K562 (cell line): ENCODE measurements around the gene KIT. TPM values are rescaled to one million over a fixed set of nuclear protein-coding genes. Genes with fewer than 3 reads are reported as not detected.

Experiments used
- ATAC-seq: fragments of 200-7000 bp; cut with Tn5 transposase; 3 replicates; pipeline ENCODE4 v1.9.1; 2020; ENCODE audit warnings: moderate library complexity
- BruUV-seq: library from RNA; stranded (reverse); fragments of 400-500 nt; replicated peaks from 2 replicates; lab custom pipeline; 2021; lab: Mats Ljungman, UMichigan
- CTCF ChIA-PET: fragments of 300-600 bp; formaldehyde crosslinking; extraction: SDS; loops from one replicate; lab custom pipeline; 2021; ENCODE audit warnings: low intra/inter-chr PET ratio; lab: Yijun Ruan, JAX
- POLR2A ChIA-PET: fragments of 300-600, 350-650 bp; sonication (Branson Sonifier 250); formaldehyde crosslinking; extraction: SDS; loops from one replicate; lab custom pipeline; 2021; ENCODE audit warnings: antibody characterized with exemption, inconsistent platforms; lab: Yijun Ruan, JAX
- DNase-seq, 4 experiments: peaks; one replicate each; pipeline versions ENCODE4 v3.0.0 to v3.0.0-alpha.2; 2011 to 2018; ENCODE audit warnings: low spot score in 3 of 4, mixed read lengths in 3 of 4; ENCODE audit errors: extremely low read depth in 1 of 4
- FAIRE-seq: peaks from 2 replicates; lab custom pipeline; 2011; peaks lifted over from hg19 to GRCh38; lab: Jason Lieb, UNC
- H2AFZ ChIP-seq: 2 replicates; pipeline ENCODE4 v1.6.0; 2011; ENCODE audit warnings: low read depth, low read length, control low read depth, inconsistent platforms
- H3K27ac ChIP-seq: fragments of 200-600 bp; 3 replicates; pipeline ENCODE4 v1.8.0; 2011; ENCODE audit warnings: low read depth, mild to moderate bottlenecking, control low read depth, inconsistent platforms, low read length, moderate library complexity, mixed read lengths; ENCODE audit errors: extremely low read depth
- H3K27me3 ChIP-seq, 2 experiments: fragments of 300-600 bp in 1 of 2; 2 replicates in 1 of 2; 3 replicates in 1 of 2; pipeline versions ENCODE4 v1.6.0 to v1.8.0; 2011; ENCODE audit warnings: inconsistent platforms in 2 of 2, low read length in 2 of 2, mild to moderate bottlenecking in 1 of 2, mixed read lengths in 1 of 2, moderate library complexity in 1 of 2; ENCODE audit not compliant: control insufficient read depth in 2 of 2, insufficient read depth in 2 of 2
- H3K36me3 ChIP-seq: fragments of 300-600 bp; 3 replicates; pipeline ENCODE4 v1.8.0; 2011; ENCODE audit warnings: mild to moderate bottlenecking, low read length, inconsistent platforms; ENCODE audit not compliant: control insufficient read depth, insufficient read depth
- H3K4me1 ChIP-seq, 2 experiments: fragments of 200-600 bp in 1 of 2; replicated peaks in 1 of 2; 2 replicates in 1 of 2; 3 replicates in 1 of 2; pipeline versions ENCODE4 v1.5.1 to v1.8.0; 2011; ENCODE audit warnings: inconsistent platforms in 2 of 2, low read length in 2 of 2, mild to moderate bottlenecking in 1 of 2, mixed read lengths in 1 of 2, moderate library complexity in 1 of 2; ENCODE audit not compliant: control insufficient read depth in 2 of 2, insufficient read depth in 2 of 2
- H3K4me2 ChIP-seq: 2 replicates; pipeline ENCODE4 v1.6.1; 2011; ENCODE audit warnings: low read length, control low read depth, inconsistent platforms, mixed read lengths; ENCODE audit not compliant: insufficient read depth
- H3K4me3 ChIP-seq: fragments of 200-600 bp; sonication (generic), shearing (Covaris generic); 2 replicates; pipeline ENCODE4 v1.5.1; 2016; ENCODE audit warnings: control low read depth, inconsistent platforms
- H3K79me2 ChIP-seq: fragments of 200-600 bp; 3 replicates; pipeline ENCODE4 v1.8.0; 2011; ENCODE audit warnings: low read length, inconsistent platforms; ENCODE audit not compliant: control insufficient read depth, insufficient read depth
- H3K9ac ChIP-seq, 2 experiments: 2 replicates each; pipeline versions ENCODE4 v1.6.0 to v1.6.1; 2011; ENCODE audit warnings: low read depth in 2 of 2, low read length in 2 of 2, control low read depth in 1 of 2, inconsistent platforms in 1 of 2, mild to moderate bottlenecking in 1 of 2, mixed read lengths in 1 of 2; ENCODE audit not compliant: insufficient read depth in 1 of 2
- H3K9me1 ChIP-seq: one replicate; pipeline ENCODE4 v1.6.0; 2011; ENCODE audit warnings: inconsistent platforms, mild to moderate bottlenecking, low read length, moderate library complexity; ENCODE audit not compliant: control insufficient read depth, insufficient read depth
- H3K9me3 ChIP-seq: replicated peaks from 2 replicates; pipeline ENCODE4 v1.5.1; 2011; ENCODE audit warnings: low read depth, low read length, inconsistent platforms; ENCODE audit not compliant: control insufficient read depth, insufficient read depth
- H4K20me1 ChIP-seq: replicated peaks from 2 replicates; pipeline ENCODE4 v1.6.1; 2011; ENCODE audit warnings: low read length, inconsistent platforms, mixed read lengths; ENCODE audit not compliant: control insufficient read depth, insufficient read depth
- ASH1L ChIP-seq: fragments of 450-650 bp; IDR thresholded peaks from 2 replicates; pipeline ENCODE4 v1.6.1; 2018; ENCODE audit warnings: borderline replicate concordance, mild to moderate bottlenecking, low read depth; ENCODE audit not compliant: partially characterized antibody
- ETV1 ChIP-seq: fragments of 450-650 bp; conservative IDR thresholded peaks from 2 replicates; pipeline ENCODE4 v1.6.1; 2016; ENCODE audit warnings: missing genetic modification characterization, control low read depth, low read depth, missing compliant biosample characterization
- MXI1 ChIP-seq: IDR thresholded peaks from 2 replicates; pipeline ENCODE4 v1.6.1; 2011; ENCODE audit warnings: low read depth, mild to moderate bottlenecking, improper control_type of control experiment, low read length
- SPI1 ChIP-seq: IDR thresholded peaks from 2 replicates; pipeline ENCODE4 v1.6.1; 2011; ENCODE audit warnings: low read depth, low read length, control low read depth, borderline replicate concordance
- SRSF9 ChIP-seq: fragments of 200-400 bp; formaldehyde crosslinking; IDR thresholded peaks from 2 replicates; pipeline ENCODE4 v1.6.1; 2017; ENCODE audit warnings: low read depth, low read length, borderline replicate concordance
- ZNF24 ChIP-seq: fragments of 450-650 bp; IDR thresholded peaks from 2 replicates; pipeline ENCODE4 v1.6.1; 2016
- ZNF444 ChIP-seq: fragments of 250-450 bp; sonication (Bioruptor Pico); IDR thresholded peaks from 2 replicates; pipeline ENCODE4 v1.4.0; 2020; ENCODE audit warnings: mild to moderate bottlenecking, moderate library complexity
- WGBS: fragments of 100-300 bp; shearing (Covaris generic); methylation state at CpG from one replicate; pipeline ENCODE4 v1.1.6; 2016; ENCODE audit warnings: low coverage, mixed read lengths; ENCODE audit not compliant: insufficient coverage; ENCODE audit errors: missing lambda C conversion rate; 5-methylcytosine and 5-hydroxymethylcytosine counted together
- in situ Hi-C: fragments of 300-500 bp; cut with MboI; formaldehyde crosslinking; loops from 4 replicates; pipeline ENCODE4 v1.15.0; 2018; ENCODE audit warnings: inconsistent platforms, mixed read lengths
- intact Hi-C: fragments of 100-400 bp; cut with micrococcal nuclease; formaldehyde crosslinking; loops from 2 replicates; pipeline ENCODE4 v1.14.2; 2022
- polyA plus RNA-seq, 8 experiments: library from polyadenylated mRNA; depleted of rRNA in 4 of 8; stranded (reverse) in 5 of 8; unstranded in 3 of 8; fragments of >200 nt; fragmentation: Nextera tagmentation in 2 of 8; fragmentation: Illumina TruSeq in 1 of 8; extraction: Ambion mirVana in 2 of 8; extraction: Trizol in 1 of 8; gene quantifications; 2 replicates each; pipeline versions ENCODE4 v1.2.1 to v1.2.3, GENCODE V29; 2011 to 2014; ENCODE audit warnings: inconsistent platforms in 1 of 8, missing spikeins in 1 of 8
- total RNA-seq, 7 experiments: library from RNA; depleted of rRNA in 6 of 7; stranded (reverse); fragments of >200 nt in 6 of 7; fragmentation: Illumina TruSeq in 2 of 7; extraction: Trizol in 2 of 7; gene quantifications; 2 replicates each; pipeline versions ENCODE4 v1.2.1 to v1.2.3, GENCODE V29; 2011 to 2021; ENCODE audit warnings: low replicate concordance in 1 of 7
- TF ChIP-seq, protein P1 (sequence below): fragments of 450-650 bp; IDR thresholded peaks from 2 replicates; pipeline ENCODE4 v1.6.1; 2016; ENCODE audit warnings: mild to moderate bottlenecking, moderate library complexity
- TF ChIP-seq, protein P2 (sequence below): sonication (generic); formaldehyde crosslinking; IDR thresholded peaks from 2 replicates; pipeline ENCODE4 v1.8.1; 2023; ENCODE audit warnings: mild to moderate bottlenecking, missing genetic modification reagents

KIT gene
- total and polyA plus RNA-seq, 9 of the 15 experiments (the other 6 are each of a cell fraction or from before 2014, with no cell fraction given) = 0.27 to 5.6 (median 0.57) TPM

DNA sequence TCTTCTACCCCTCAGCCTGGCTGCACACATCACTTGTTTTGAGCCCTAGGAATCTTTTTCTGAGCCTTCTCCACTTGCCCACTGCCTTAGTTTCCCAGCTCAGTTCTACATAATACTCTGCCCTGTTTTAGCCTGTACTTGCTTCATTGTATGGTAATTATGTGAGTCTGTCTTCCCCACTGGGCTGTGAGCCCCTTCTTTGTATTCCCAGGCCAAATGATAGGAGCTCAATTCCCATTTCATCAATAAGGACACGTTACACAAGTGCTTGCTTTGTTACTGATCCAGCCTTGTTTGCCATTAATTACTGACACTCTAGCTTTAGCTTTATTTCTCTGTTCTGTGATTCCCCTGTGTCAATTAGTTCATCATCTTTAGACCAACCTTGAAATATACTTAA is 28.1 kb downstream of the KIT start:
- ChIA-PET CTCF (no interaction called here), POLR2A (interaction anchor here (0.6 to 1.3 kb wide), 3 partner anchors 10 to 281 kb away, joined by 3 read pairs; no protein-coding TSS in a partner anchor)
- ATAC-seq (no peak), FAIRE-seq (no peak), DNase-seq (no peak)
- H3K9me1 ChIP-seq = no peaks in the 10 kb centered on the region
- 6% methylated on average over 1 of the region's 1 CpG for WGBS
- no peak overlapping the region for H2AFZ ChIP-seq
- no peaks in the 10 kb centered on the region for H4K20me1 ChIP-seq
- H3K4me3 ChIP-seq = no peak overlapping the region
- no peak overlapping the region for H3K4me2 ChIP-seq
- H3K4me1 ChIP-seq = no peaks in the 10 kb centered on the region
- H3K27me3 ChIP-seq = no peaks in the 10 kb centered on the region; a peak in 1 of 5 replicates
- TF ChIP-seq MXI1 (no peak), ZNF444 (CRISPR knock-in tag) (no peak), ASH1L (no peak), ETV1 (tag) (no peak), ZNF24 (no peak), SRSF9 (no peak), SPI1 (no peak)
- TF ChIP-seq, protein P1, sequence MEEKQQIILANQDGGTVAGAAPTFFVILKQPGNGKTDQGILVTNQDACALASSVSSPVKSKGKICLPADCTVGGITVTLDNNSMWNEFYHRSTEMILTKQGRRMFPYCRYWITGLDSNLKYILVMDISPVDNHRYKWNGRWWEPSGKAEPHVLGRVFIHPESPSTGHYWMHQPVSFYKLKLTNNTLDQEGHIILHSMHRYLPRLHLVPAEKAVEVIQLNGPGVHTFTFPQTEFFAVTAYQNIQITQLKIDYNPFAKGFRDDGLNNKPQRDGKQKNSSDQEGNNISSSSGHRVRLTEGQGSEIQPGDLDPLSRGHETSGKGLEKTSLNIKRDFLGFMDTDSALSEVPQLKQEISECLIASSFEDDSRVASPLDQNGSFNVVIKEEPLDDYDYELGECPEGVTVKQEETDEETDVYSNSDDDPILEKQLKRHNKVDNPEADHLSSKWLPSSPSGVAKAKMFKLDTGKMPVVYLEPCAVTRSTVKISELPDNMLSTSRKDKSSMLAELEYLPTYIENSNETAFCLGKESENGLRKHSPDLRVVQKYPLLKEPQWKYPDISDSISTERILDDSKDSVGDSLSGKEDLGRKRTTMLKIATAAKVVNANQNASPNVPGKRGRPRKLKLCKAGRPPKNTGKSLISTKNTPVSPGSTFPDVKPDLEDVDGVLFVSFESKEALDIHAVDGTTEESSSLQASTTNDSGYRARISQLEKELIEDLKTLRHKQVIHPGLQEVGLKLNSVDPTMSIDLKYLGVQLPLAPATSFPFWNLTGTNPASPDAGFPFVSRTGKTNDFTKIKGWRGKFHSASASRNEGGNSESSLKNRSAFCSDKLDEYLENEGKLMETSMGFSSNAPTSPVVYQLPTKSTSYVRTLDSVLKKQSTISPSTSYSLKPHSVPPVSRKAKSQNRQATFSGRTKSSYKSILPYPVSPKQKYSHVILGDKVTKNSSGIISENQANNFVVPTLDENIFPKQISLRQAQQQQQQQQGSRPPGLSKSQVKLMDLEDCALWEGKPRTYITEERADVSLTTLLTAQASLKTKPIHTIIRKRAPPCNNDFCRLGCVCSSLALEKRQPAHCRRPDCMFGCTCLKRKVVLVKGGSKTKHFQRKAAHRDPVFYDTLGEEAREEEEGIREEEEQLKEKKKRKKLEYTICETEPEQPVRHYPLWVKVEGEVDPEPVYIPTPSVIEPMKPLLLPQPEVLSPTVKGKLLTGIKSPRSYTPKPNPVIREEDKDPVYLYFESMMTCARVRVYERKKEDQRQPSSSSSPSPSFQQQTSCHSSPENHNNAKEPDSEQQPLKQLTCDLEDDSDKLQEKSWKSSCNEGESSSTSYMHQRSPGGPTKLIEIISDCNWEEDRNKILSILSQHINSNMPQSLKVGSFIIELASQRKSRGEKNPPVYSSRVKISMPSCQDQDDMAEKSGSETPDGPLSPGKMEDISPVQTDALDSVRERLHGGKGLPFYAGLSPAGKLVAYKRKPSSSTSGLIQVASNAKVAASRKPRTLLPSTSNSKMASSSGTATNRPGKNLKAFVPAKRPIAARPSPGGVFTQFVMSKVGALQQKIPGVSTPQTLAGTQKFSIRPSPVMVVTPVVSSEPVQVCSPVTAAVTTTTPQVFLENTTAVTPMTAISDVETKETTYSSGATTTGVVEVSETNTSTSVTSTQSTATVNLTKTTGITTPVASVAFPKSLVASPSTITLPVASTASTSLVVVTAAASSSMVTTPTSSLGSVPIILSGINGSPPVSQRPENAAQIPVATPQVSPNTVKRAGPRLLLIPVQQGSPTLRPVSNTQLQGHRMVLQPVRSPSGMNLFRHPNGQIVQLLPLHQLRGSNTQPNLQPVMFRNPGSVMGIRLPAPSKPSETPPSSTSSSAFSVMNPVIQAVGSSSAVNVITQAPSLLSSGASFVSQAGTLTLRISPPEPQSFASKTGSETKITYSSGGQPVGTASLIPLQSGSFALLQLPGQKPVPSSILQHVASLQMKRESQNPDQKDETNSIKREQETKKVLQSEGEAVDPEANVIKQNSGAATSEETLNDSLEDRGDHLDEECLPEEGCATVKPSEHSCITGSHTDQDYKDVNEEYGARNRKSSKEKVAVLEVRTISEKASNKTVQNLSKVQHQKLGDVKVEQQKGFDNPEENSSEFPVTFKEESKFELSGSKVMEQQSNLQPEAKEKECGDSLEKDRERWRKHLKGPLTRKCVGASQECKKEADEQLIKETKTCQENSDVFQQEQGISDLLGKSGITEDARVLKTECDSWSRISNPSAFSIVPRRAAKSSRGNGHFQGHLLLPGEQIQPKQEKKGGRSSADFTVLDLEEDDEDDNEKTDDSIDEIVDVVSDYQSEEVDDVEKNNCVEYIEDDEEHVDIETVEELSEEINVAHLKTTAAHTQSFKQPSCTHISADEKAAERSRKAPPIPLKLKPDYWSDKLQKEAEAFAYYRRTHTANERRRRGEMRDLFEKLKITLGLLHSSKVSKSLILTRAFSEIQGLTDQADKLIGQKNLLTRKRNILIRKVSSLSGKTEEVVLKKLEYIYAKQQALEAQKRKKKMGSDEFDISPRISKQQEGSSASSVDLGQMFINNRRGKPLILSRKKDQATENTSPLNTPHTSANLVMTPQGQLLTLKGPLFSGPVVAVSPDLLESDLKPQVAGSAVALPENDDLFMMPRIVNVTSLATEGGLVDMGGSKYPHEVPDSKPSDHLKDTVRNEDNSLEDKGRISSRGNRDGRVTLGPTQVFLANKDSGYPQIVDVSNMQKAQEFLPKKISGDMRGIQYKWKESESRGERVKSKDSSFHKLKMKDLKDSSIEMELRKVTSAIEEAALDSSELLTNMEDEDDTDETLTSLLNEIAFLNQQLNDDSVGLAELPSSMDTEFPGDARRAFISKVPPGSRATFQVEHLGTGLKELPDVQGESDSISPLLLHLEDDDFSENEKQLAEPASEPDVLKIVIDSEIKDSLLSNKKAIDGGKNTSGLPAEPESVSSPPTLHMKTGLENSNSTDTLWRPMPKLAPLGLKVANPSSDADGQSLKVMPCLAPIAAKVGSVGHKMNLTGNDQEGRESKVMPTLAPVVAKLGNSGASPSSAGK = no peak
- TF ChIP-seq, protein P2, sequence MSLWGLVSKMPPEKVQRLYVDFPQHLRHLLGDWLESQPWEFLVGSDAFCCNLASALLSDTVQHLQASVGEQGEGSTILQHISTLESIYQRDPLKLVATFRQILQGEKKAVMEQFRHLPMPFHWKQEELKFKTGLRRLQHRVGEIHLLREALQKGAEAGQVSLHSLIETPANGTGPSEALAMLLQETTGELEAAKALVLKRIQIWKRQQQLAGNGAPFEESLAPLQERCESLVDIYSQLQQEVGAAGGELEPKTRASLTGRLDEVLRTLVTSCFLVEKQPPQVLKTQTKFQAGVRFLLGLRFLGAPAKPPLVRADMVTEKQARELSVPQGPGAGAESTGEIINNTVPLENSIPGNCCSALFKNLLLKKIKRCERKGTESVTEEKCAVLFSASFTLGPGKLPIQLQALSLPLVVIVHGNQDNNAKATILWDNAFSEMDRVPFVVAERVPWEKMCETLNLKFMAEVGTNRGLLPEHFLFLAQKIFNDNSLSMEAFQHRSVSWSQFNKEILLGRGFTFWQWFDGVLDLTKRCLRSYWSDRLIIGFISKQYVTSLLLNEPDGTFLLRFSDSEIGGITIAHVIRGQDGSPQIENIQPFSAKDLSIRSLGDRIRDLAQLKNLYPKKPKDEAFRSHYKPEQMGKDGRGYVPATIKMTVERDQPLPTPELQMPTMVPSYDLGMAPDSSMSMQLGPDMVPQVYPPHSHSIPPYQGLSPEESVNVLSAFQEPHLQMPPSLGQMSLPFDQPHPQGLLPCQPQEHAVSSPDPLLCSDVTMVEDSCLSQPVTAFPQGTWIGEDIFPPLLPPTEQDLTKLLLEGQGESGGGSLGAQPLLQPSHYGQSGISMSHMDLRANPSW = no peak
- no peaks in the 10 kb centered on the region for H3K36me3 ChIP-seq
- no peaks in the 10 kb centered on the region for H3K9me3 ChIP-seq
- intact Hi-C loops (loop anchor here (10.0 kb wide), 1 partner anchor 159 kb away; no protein-coding TSS in a partner anchor), in situ Hi-C loops (no loop called here)
- H3K27ac ChIP-seq = no peak overlapping the region
- BruUV-seq = no TSS peak
- no peaks in the 10 kb centered on the region for H3K79me2 ChIP-seq
- no peak overlapping the region for H3K9ac ChIP-seq
